HG02852 (cell line): Measurements from ENCODE around the gene MACROD2.
"Not testable (repeated sequence)": the region's sequence is repeated elsewhere in the genome, so short reads cannot be mapped to it uniquely, and the experiment has no call there.

Source experiments
- ATAC-seq: cut with Tn5 transposase; IDR thresholded peaks from one replicate; pipeline ENCODE4 v1.9.1; 2021; ENCODE audit warnings: mild to moderate bottlenecking, moderate library complexity; ENCODE audit not compliant: unreplicated experiment

Gene MACROD2

GRCh38 chr20:15179781-15180180 lies 1184.5 kb downstream of the MACROD2 start:
- no peak for ATAC-seq

- no peak for ATAC-seq
Measured at GRCh38 chr20:15185322-15185721, 1190.0 kb downstream of the MACROD2 start.

DNA sequence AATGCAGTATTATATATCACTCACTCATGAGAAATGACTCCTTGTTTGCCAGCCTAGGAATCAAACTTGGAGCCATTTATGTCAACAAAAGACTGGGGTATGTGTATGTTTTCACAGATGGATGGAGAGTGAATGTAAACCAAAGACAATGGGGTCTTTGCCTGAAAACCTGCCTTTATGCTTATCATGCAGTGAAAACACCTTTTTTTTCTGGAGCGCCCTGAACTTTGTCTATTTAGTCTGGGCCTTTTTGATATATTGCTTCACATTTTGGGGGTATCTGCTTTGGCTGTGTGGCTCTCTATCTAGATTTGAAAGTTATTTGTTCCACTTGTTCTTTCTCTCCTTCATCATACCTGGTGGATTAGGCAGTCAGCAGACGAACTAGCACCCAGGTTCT lies 1190.6 kb downstream of the MACROD2 start:
- no peak for ATAC-seq

- ATAC-seq: no peak
Measured at GRCh38 chr20:15187612-15188011, 1192.3 kb downstream of the MACROD2 start.

DNA sequence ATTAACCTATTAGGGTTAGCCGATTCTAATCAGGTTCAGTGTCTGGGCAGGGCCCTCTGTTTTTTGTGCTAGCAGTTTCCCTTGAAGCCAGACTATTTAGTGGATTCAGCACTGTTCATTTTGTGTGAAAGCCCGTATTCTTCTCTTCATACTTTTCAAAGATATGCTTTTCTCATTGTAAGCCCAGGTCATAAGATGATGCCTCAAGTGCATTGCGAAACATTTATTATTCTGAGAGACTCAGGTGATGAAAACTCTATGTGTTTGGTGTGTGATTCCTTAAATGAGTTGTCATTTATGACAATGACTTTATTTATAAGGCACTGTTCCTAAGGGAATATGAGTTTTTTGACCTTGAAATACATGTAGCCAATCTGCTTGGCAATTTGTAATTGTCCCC lies 1193.1 kb downstream of the MACROD2 start:
- ATAC-seq: no peak

GRCh38 chr20:15191082-15191723 lies 1195.9 kb downstream of the MACROD2 start:
- no peak for ATAC-seq

DNA sequence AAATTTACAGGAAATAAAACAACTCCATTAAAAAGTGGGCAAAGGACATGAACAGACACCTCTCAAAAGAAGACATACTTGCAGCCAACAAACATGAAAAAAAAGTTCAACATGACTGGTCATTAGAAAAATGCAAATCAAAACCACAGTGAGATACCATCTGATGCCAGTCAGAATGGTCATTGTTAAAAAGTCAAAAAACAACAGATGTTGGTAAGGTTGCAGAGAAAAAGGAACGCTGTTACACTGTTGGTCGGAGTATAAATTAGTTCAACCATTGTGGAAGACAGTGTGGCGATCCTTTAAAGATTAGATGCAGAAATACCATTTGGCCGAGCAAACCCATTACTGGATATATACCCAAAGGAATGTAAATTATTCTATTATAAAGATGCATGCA lies 1200.1 kb downstream of the MACROD2 start:
- no peak for ATAC-seq

DNA sequence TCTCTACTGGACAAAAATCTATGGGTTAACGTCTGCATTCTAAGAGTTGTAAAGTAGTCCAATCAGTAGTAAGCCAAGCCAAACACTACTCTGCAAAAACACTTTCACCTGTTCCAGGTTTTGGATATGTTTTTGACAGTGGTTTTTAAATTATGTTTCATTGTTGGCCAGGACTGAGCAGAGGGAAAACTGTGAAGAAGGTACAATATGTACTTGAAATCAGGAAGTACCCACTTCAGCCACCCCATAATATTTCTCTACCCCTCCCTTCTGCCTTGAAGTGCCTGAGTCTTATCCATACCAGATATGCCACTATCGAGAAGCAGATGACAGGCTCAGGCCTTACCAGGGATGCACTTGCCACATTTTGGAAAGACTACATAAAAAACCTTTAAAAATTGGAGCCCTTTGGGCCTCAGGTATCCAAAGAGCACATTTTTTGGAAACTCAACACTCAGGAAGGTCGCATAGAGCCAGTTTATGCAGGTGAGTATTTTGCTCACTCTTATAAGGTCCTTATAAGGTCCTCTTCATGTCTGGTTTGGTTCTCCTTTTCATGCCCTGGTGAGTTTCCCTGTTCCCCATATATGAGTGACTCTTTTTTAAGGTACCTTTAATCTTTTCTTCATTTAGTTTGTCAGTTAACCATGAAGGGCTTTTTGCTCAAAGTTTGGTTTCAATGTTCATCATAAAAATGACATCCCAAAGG lies 1201.4 kb downstream of the MACROD2 start:
- ATAC-seq: peak; percentile 61

GRCh38 chr20:15198017-15198416 lies 1202.7 kb downstream of the MACROD2 start:
- ATAC-seq: not testable (repeated sequence)

GRCh38 chr20:15199698-15200097 lies 1204.4 kb downstream of the MACROD2 start:
- ATAC-seq: peak; percentile 52

- ATAC-seq: peak; percentile 83
Measured at GRCh38 chr20:15200147-15200565, 1204.8 kb downstream of the MACROD2 start.

- no peak for ATAC-seq
Measured at GRCh38 chr20:15201602-15202001, 1206.3 kb downstream of the MACROD2 start.

DNA sequence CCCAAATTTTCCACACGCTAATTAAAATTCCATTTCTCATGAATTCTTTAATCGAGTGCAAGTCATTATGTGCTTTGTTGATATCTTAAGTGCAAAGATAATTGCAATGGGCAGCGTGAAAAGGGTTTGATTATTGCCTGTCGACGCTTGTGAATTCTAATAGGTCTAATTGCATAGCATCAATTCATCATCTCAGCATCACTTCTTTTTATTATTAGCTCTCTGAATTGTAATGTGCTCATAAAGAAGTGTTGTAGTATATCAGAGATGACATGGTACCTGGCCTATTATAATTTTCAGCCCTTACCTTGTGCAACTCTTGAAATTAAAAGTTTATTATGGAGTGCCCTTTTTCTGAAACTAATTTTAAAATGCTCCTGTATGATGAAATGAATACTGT lies 1208.9 kb downstream of the MACROD2 start:
- no peak for ATAC-seq

GRCh38 chr20:15205028-15205427 lies 1209.7 kb downstream of the MACROD2 start:
- ATAC-seq: no peak

DNA sequence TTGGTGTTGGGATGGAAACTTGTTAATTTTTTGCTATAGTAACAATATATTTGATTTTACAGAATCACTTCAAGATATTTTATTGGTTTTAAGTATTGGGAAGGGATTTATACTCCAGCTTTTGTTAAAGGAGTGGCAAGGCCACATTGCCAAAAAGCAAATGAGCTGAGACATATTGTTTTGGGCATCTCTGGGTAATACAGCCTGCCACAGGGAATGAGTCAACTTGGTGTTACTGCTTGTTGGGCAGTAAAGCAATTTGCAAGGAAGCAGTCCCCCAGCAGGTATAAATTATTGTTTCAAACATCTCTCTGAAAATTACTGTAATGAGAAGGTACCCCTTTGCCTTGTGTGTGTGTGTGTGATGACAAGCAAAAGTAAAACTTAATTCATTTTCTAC lies 1210.4 kb downstream of the MACROD2 start:
- no peak for ATAC-seq

GRCh38 chr20:15209537-15209936 lies 1214.2 kb downstream of the MACROD2 start:
- ATAC-seq: no peak

- ATAC-seq: no peak
Measured at GRCh38 chr20:15214051-15214450, 1218.7 kb downstream of the MACROD2 start.

GRCh38 chr20:15220009-15220656 lies 1224.8 kb downstream of the MACROD2 start:
- ATAC-seq: no peak

DNA sequence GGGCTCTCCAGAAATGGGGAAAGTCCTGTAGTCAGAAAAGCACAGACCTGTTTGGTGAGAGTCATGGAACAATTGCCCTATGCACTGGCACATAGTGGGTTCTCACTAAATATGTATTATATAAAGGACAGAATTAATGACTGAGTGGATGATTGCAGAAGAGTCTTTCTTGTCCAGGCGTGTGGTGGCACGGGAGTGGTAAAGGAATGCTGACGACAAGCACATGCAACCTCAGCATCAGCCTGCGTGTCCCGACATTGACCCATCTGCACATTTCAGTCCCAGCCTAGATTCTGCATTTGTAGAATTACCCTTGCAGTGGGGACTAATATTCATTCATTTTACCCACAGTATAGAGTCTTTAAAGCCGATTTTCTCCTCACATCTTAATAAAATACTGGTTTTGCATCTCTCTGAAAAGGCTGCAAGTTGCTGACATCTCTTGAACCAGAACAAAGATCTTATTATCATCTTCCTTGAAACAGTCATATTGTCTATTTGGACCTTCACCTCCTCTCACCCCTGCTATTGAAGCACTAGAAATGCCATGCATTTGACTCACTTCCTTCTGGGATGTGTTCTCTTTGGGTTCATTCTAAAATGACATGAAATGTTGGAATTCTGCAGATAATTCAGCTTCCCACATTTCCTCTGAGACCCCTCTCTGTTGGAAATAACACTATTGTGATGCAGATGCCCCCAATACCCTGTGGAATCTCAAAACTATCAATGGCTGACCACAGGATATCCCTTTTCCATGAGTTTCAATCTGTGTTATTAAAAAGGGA lies 1225.7 kb downstream of the MACROD2 start:
- no peak for ATAC-seq

DNA sequence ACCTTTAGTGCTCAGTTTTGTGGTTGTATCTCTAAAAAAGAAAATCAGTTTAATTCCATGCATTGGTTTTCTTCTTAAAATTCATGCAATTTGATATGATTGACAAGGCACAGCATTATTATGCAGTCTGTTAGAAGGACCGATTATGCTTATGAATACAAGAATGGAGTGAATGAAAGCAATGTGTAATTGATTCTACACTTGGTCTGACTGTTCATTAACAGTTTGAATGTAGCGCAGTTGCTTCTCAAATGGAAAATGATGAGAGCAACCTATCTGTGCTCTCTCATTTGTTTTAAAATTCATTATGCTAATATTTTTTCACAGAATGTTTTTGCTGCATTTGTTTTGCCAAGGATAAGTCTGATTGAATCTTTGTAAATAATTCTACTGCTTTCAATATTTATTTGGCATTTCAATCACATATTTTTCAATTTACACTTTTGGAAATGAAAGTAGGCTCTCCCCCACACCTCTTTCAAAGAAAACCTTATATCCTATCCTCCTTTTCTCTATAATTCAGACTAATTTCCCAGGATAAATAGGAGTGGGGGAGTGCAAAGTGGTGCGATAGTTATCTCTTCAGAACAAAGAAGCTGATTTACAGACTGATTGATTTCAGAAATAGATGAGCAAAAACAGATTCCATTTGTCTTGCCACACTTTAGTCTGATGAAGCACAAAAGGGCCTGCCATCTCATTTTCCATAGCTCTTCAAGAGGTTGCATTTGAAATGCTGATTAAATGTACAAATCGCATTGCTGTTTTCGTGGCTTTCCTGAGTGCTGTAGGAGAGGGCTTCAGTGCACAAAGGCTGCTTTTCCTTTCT lies 1227.4 kb downstream of the MACROD2 start:
- ATAC-seq: no peak
